ENCODE data around the gene AUNIP.

DNA sequence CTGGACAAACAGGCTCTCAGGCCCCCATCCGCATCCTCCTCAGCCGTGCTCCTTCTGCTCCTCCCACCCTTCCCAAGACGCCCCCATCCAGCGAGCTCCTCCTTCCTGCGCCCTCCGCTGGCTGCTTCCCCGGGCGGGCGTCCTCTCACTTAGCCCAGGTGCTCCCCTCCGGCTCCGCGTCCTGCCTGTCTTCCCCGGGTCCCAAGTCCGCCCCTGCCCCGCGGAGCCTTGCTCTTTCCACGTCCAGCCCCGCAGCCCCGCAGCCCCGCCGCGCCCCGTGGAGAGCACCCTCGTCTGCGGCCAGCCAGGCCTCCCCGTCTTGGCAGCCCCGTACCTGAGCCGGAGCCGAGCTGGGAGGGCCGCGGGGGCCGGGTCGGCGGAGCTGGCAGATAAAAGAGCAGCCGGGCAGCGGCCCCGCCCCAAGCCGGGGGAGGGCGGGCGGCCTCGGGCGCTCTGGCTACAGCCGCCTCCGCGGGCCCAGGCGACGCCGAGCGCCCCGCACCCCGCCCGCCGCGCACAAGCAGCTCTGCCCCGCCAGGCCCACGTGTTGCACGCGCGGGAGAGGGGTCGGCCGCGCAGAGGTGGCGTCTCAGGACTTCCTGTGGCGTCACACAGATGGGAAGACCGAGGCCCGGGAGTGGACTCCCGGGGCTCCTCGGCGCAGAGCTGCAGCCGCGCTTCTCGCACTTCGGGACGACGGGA, 16.0 kb upstream of the AUNIP start, which contains the start of gene PAQR7:
- TF ChIP-seq JUND (IDR thresholded peaks at IDR 0.05), result no peak
- TF ChIP-seq, protein P1, sequence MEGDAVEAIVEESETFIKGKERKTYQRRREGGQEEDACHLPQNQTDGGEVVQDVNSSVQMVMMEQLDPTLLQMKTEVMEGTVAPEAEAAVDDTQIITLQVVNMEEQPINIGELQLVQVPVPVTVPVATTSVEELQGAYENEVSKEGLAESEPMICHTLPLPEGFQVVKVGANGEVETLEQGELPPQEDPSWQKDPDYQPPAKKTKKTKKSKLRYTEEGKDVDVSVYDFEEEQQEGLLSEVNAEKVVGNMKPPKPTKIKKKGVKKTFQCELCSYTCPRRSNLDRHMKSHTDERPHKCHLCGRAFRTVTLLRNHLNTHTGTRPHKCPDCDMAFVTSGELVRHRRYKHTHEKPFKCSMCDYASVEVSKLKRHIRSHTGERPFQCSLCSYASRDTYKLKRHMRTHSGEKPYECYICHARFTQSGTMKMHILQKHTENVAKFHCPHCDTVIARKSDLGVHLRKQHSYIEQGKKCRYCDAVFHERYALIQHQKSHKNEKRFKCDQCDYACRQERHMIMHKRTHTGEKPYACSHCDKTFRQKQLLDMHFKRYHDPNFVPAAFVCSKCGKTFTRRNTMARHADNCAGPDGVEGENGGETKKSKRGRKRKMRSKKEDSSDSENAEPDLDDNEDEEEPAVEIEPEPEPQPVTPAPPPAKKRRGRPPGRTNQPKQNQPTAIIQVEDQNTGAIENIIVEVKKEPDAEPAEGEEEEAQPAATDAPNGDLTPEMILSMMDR (IDR thresholded peaks at IDR 0.05 in 2 of 3, conservative IDR thresholded peaks at IDR 0.05 in 1 of 3; ENCODE audit: borderline replicate concordance in 1 of 3, insufficient read depth in 1 of 3, low read depth in 2 of 3, low read length in 2 of 3), result no peak
- TF ChIP-seq EZH2 (IDR thresholded peaks at IDR 0.05), result no peak
- TF ChIP-seq YY1 (IDR thresholded peaks at IDR 0.05; ENCODE audit: extremely low read depth, insufficient replicate concordance, low read depth, low read length), result peak; percentile 12
- no peak for TF ChIP-seq ELF1 (IDR thresholded peaks at IDR 0.05; ENCODE audit: borderline replicate concordance, low read depth)

Measured in HCT116 (cell line).